HG03097 (cell line): ENCODE measurements around the gene NBR1.
A peak's percentile ranks its signal among the peaks of the same experiment; 100 is the strongest.
"Not testable (repeated sequence)": the region's sequence is repeated elsewhere in the genome, so short reads cannot be mapped to it uniquely, and the experiment has no call there.

Source experiments
- ATAC-seq: cut with Tn5 transposase; IDR thresholded peaks from one replicate; pipeline ENCODE4 v1.9.1; 2021; ENCODE audit not compliant: unreplicated experiment, low FRiP score

Gene NBR1, protein sequence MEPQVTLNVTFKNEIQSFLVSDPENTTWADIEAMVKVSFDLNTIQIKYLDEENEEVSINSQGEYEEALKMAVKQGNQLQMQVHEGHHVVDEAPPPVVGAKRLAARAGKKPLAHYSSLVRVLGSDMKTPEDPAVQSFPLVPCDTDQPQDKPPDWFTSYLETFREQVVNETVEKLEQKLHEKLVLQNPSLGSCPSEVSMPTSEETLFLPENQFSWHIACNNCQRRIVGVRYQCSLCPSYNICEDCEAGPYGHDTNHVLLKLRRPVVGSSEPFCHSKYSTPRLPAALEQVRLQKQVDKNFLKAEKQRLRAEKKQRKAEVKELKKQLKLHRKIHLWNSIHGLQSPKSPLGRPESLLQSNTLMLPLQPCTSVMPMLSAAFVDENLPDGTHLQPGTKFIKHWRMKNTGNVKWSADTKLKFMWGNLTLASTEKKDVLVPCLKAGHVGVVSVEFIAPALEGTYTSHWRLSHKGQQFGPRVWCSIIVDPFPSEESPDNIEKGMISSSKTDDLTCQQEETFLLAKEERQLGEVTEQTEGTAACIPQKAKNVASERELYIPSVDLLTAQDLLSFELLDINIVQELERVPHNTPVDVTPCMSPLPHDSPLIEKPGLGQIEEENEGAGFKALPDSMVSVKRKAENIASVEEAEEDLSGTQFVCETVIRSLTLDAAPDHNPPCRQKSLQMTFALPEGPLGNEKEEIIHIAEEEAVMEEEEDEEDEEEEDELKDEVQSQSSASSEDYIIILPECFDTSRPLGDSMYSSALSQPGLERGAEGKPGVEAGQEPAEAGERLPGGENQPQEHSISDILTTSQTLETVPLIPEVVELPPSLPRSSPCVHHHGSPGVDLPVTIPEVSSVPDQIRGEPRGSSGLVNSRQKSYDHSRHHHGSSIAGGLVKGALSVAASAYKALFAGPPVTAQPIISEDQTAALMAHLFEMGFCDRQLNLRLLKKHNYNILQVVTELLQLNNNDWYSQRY

DNA sequence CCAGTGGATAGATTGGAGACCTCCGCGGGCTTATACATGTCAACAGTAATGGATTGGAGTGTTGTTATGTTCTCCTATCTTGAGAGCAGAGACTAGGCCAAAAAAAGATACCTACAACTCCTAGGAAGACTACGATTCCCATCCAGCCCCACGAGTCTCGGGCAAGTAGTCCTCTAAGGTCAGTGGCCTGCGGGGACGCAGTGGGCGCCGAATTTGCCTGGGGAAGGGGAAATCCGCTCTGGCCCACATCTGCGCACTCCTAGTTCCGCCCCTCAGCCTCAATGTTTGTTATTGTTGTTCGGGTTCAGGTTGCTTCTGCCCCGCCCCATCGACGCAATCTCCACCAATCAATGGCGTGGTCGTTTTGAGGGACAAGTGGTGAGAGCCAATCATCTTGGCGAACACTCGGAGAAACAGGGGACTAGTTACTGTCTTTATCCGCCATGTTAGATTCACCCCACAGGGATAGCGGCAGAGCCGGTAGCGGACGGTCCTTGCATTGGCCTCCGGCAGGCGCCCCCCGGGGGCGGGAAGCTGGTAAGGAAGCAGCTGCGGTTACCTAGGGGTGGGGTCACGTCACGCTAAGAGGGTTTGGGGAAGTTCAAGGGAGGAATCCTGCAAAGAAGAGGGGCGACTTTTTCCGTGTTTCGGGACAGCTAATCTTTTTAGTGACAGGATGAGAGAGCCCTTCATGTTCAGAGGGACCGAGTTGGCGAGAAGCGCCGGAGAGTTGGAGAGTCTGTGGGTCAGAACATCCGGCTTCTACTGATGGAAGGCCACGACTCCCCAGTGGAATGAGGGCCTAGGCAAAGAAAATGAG is at the start of gene NBR1:
Gene NBR1, plus strand, starts transcription at position 449 of the 820 bp plus-strand sequence. CDS start 4,586 bp downstream, outside the sequence.
- ATAC-seq = peak; percentile 73

DNA sequence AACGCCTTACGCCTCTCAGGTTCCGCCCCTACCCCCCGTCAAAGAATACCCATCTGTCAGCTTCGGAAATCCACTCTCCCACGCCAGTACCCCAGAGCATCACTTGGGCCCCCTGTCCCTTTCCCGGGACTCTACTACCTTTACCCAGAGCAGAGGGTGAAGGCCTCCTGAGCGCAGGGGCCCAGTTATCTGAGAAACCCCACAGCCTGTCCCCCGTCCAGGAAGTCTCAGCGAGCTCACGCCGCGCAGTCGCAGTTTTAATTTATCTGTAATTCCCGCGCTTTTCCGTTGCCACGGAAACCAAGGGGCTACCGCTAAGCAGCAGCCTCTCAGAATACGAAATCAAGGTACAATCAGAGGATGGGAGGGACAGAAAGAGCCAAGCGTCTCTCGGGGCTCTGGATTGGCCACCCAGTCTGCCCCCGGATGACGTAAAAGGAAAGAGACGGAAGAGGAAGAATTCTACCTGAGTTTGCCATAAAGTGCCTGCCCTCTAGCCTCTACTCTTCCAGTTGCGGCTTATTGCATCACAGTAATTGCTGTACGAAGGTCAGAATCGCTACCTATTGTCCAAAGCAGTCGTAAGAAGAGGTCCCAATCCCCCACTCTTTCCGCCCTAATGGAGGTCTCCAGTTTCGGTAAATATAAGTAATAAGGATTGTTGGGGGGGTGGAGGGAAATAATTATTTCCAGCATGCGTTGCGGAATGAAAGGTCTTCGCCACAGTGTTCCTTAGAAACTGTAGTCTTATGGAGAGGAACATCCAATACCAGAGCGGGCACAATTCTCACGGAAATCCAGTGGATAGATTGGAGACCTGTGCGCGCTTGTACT is 45.7 kb upstream of the NBR1 start, which contains the start of gene BRCA1:
Gene BRCA1, minus strand, starts transcription at position 232 of the 834 bp plus-strand sequence. CDS start 1,268 bp downstream, outside the sequence.
- ATAC-seq = peak; percentile 94

DNA sequence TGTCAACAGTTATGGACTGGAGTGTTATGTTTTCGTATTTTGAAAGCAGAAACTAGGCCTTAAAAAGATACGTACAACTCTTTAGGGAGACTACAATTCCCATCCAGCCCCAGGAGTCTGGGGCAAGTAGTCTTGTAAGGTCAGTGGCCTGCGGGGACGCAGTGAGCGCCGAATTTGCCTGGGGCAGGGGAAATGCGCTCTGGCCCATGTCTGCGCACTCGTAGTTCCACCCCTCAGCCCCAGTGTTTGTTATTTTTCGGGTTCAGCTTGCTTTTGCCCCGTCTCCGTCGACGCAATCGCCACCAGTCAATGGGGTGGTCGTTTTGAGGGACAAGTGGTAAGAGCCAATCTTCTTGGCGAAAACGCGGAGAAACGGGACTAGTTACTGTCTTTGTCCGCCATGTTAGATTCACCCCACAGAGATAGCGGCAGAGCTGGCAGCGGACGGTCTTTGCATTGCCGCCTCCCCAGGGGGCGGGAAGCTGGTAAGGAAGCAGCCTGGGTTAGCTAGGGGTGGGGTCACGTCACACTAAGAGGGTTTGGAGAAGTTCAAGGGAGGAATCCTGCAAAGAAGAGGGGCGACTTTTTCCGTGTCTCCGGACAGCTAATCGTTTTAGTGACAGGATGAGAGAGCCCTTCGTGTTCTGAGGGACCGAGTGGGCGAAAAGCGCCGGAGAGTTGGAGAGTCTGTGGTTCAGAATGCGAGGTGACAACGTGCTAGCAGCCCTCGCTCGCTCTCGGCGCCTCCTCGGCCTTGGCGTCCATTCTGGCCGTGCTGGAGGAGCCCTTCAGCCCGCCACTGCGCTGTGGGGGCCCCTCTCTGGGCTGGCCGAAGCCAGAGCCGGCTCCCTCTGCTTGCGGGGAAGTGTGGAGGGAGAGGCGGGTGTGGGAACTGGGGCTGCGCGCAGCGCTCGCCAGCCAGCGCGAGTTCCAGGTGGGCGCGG is 44.8 kb upstream of the NBR1 start:
- ATAC-seq = no peak

DNA sequence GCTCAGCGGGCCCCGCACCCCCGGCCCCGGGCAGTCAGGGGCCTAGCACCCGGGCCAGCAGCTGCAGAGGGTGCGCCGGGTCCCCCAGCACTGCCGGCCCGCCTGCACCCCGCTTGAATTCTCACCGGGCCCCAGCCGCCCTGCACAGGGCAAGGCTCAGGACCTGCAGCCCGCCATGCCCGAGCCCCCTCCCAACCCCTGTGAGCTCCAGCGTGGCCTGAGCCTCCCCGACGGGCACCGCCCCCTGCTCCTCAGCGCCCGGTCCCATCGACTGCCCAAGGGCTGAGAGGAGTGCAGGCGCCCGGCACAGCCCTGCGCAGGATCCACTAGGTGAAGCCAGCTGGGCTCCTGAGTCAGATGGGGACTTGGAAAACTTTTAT is 44.1 kb upstream of the NBR1 start:
- no peak for ATAC-seq

DNA sequence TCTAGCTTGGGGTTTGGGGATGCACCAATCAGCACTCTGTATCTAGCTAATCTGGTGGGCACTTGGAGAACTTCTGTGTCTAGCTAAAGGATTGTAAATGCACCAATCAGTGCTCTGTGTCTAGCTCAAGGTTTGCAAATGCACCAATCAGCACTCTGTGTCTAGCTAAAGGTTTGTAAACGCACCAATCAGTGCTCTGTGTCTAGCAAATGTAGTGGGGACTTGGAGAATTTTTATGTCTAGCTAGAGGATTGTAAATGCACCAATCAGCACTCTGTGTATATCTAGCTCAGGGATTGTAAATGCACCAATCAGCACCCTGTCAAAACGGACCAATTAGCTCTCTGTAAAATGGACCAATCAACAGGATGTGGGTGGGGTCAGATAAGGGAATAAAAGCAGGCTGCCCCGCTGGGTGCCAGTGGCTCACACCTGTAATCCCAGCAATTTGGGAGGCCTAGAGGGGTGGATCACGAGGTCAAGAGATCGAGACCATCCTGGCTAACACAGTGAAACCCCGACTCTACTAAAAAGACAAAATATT is 43.6 kb upstream of the NBR1 start:
- ATAC-seq = not testable (repeated sequence)

DNA sequence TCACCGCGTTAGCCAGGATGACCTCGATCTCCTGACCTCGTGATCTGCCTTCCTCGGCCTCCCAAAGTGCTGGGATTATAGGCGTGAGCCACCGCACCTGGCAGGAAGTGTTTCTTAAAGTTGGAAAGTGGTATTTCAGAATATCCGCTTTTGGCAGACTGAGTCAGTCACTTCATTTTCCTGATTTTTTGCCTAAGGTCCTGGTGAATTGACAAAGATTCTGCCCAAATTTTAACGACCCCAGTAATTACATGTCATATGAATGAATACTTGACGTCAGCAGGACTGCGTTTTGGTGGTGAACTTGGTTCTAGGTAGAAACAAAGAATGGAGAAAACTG is 41.4 kb upstream of the NBR1 start:
- ATAC-seq = no peak

DNA sequence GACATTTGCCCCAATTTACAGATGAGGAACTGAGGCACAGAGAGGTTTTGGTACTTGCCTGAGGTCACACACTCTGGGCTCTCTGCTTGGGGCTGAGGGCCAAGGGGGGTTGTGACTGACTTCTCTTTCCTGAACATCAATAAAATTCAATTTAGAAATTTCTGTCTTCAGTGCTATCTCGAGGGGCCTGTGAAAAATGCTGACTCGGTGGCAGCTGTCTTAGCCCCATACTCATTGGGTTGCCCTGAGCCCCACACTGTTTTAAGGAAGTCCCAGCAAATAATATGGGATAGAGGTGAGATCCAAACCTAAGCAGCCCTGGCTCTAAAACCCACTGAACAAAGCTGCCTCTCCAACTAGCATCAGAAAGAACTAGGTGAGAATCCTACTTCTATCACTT is 38.9 kb upstream of the NBR1 start:
- ATAC-seq = no peak

DNA sequence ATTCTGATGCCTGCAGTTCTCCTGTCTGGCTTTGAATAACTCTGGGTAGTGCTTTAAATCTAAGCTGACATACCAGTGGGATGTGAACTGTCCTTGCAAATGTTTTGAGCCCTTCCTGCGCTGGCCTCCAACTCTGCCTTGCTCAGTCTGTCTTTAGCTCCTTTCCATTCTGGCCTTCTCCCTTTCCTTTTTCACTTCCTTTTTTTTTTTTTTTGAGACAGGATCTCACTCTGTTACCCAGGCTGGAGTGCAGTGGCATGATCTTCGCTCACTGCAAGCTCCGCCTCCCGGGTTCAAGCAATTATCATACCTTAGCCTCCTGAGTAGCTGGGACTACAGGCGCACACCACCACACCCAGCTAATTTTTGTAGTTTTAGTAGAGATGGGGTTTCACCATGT is 37.6 kb upstream of the NBR1 start:
- not testable (repeated sequence) for ATAC-seq

DNA sequence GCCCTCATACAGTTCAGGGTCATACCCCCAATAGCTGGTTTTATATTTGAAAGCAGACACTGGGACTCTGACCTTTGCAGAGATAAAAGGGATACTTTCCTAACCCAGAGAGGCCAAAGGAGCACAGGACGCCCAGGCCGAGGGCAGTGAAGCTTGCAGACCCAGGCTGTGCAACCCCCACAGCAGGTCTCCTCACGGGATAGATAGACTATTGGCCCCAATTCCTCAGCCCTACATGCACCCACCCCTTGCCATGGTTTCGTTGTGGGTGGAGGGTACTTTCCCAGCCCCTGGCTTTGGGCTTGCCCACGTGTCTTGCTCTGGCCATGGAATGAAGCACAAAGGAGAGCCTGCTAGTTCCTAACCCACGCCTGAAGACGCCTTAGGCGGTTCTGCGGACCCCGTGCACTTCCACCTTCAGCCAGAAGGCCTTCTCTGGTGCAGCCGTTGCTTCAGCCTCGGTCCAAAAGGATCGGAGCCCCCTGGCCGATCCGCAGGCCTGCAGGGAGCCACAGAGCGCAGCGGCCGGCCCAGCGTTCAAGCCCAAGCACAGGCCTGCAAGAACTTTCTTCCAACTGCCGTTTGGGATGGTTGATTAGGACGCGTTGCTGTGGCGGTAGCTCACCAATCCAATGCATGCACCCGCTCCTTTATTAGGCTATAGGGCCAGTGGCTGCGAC is 36.1 kb upstream of the NBR1 start:
- ATAC-seq = no peak

DNA sequence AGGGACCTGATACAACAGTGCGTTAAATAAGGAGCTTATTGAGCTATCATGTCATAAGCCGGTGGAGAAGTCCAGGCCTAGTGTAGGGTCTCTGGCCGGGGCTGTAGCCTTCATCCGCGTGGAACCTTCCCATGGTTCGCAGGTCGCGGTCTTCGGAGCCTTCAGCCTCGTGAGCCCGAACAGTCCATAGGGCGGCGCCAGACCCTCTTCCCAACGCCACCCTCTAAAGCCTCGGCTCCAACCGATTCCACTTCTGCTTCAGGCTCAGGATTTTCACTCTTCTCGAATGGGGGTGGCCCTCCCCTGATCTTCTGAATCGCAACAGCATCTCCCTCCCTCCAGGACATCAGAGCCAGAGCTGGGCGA is 35.6 kb upstream of the NBR1 start:
- ATAC-seq = no peak

DNA sequence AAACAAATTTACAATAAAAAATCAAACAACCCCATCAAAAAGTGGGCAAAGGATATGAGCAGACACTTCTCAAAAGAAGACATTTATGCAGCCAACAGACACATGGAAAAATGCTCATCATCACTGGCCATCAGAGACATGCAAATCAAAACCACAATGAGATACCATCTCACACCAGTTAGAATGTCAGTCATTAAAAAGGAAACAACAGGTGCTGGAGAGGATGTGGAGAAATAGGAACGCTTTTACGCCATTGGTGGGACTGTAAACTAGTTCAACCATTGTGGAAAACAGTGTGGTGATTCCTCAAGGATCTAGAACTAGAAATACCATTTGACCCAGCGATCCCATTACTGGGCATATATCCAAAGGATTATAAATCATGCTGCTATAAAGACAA is 34.4 kb upstream of the NBR1 start:
- ATAC-seq = not testable (repeated sequence)

DNA sequence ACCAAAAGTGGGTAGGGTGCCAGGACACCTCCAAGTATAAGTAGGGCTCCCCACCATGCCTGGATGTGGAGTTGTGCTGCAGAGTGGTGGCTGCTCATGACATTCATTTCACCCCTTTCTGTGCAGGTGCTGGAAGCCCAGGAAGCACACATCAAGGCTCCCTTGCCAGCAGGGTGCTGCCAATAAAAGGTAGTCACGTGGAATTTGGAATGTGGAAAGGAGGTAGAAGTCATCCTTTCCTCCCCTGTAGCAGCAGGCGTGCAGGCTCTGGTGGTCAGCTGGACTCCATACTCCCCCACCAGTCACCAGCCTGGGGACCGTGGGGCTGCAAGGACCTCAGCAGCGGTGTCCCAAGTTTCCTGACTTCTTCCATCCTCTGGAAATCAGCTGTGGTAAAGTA is 32.5 kb upstream of the NBR1 start:
- not testable (repeated sequence) for ATAC-seq

DNA sequence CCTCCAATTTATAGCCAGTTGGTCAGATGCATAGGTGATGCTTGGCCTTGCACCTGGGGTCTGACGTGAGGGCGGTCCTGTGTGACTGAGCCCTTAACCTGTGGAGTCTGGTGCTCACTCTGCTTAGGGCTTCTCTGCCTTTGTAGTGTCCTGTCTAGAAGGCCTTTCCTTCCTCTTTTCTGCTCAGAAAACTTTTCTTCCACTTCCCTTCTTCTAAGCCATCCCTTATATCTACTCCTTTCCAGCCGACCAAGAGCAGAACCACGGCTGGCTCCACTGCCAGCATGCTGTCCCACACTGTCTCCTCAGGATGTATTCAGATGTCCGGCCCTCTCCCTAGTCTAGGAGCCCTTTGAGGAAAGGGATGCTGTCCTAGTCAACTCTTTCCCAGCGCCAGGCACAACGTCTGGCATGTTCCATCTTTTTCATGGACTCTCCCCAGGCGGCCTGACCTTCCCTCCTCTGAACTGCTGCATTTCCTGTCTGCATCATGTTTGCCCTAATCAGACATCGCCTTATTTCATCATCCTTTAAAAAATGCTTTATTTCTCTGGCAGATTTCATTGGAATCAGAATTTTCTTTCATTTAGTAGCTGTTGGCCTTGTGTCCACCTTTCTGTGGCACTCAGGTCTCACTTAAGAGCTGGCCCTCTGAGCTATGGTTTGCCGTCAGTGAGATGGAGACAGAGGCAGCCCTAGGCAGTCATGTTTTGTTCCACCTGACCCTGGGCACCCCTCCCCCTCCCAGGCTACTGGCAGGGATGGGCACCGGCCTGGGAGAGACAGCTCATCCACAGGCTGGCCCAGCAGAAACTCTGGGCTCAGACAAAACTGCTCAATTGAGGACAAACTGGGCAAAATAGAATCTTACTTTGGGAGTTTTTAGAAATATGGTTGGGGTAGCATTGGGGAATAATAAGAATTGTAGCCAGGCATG is 30.4 kb upstream of the NBR1 start:
- no peak for ATAC-seq

DNA sequence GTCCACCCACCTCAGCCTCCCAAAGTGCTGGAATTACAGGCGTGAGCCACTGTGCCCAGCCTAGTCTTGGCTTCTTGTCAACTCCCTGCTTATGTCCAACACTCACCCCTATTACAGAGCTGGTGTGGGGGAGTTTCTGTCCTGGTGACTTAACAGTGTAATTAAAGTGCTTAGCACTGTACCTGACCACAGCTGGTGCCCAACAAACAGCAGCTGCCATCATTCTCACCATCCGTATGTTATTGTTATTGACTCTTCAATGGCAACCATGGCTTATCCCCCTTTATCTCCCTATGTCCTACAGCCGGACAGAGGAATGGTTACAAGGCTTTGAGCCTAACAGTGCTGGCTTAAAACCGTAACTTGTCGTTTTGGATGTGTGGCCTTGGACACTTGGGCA is 28.9 kb upstream of the NBR1 start:
- no peak for ATAC-seq

DNA sequence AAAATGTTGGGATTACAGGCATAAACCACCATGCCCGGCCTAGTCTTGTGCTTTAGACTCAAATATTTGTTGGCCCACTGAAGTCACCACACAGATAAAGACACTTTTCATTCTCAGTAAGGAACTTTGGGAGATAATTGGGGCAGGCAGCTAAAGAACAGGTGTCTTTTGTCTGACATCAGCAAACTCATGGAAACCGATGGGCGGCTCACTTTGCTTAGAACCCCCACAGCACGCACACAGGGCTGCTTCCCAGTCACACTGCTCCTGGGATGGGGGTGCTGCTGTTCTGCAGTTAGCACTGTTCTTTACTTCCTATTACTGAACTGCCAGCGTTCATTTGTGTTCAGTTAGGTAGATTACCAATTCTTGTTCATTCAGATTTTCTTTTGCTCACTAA is 27.8 kb upstream of the NBR1 start:
- ATAC-seq = no peak

DNA sequence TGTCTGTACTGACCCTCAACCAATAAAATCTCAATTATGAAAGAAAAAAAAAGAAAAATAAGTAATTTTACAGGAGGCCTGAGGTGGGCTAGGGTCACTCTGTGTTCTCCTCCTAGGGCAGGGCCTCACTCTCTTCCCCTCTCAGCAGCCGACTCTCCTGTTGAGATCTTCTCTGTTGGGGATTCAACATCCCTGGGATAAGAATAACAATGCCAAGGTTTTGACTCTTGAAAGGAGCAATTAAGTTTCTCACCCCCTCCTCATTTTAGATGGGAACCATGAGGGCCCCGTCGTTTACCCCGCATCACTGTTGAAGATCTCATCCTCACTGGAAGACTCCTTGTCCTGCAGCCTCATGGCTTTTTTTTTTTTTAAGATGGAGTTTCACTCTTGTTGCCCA is 24.4 kb upstream of the NBR1 start:
- no peak for ATAC-seq
